Liver (tissue), 9 donors: ENCODE measurements around the gene HARBI1. TPM values are rescaled to one million over a fixed set of nuclear protein-coding genes. Genes with fewer than 3 reads are reported as not detected.

Experiments
- DNase-seq: peaks from one replicate; pipeline ENCODE4 v3.0.0-alpha.2; 2017; ENCODE audit warnings: low spot score
- H3K27ac ChIP-seq, 2 donors: one replicate each; pipeline ENCODE4 v1.7.0; 2013; ENCODE audit warnings: inconsistent platforms in 2 of 2, low read length in 2 of 2, control low read depth in 1 of 2, low read depth in 1 of 2, mild to moderate bottlenecking in 1 of 2
- H3K27me3 ChIP-seq, 4 donors: one replicate each; pipeline versions ENCODE4 v1.6.1 to v1.7.0; 2013; ENCODE audit warnings: low read length in 3 of 4, inconsistent platforms in 1 of 4, mild to moderate bottlenecking in 1 of 4, moderate library complexity in 1 of 4; ENCODE audit not compliant: control insufficient read depth in 4 of 4, insufficient read depth in 4 of 4
- H3K36me3 ChIP-seq, 4 donors: one replicate each; pipeline versions ENCODE4 v1.6.1 to v1.7.0; 2013; ENCODE audit warnings: low read length in 3 of 4, mild to moderate bottlenecking in 3 of 4, low read depth in 1 of 4, moderate library complexity in 1 of 4; ENCODE audit not compliant: control insufficient read depth in 4 of 4, insufficient read depth in 3 of 4
- H3K4me1 ChIP-seq, 4 donors: one replicate each; pipeline versions ENCODE4 v1.6.1 to v1.7.0; 2013; ENCODE audit warnings: low read length in 3 of 4, mild to moderate bottlenecking in 3 of 4, moderate library complexity in 1 of 4; ENCODE audit not compliant: control insufficient read depth in 4 of 4, insufficient read depth in 4 of 4
- H3K4me3 ChIP-seq, 3 donors: one replicate each; pipeline versions ENCODE4 v1.6.1 to v1.7.0; 2013; ENCODE audit warnings: low read length in 3 of 3, control low read depth in 1 of 3, low read depth in 1 of 3, mild to moderate bottlenecking in 1 of 3
- H3K9ac ChIP-seq, 2 donors: one replicate each; pipeline ENCODE4 v1.7.0; 2013; ENCODE audit warnings: low read length in 2 of 2, mild to moderate bottlenecking in 2 of 2, moderate library complexity in 2 of 2, control low read depth in 1 of 2, low read depth in 1 of 2
- H3K9me3 ChIP-seq, 4 donors: one replicate each; pipeline versions ENCODE4 v1.6.1 to v1.7.0; 2013; ENCODE audit warnings: low read length in 3 of 4; ENCODE audit not compliant: control insufficient read depth in 4 of 4
- ATF3 ChIP-seq: IDR thresholded peaks from 2 replicates; pipeline ENCODE4 v1.6.1; 2016; ENCODE audit warnings: antibody characterized with exemption
- EGR1 ChIP-seq, 2 donors: IDR thresholded peaks; 2 replicates each; pipeline ENCODE4 v1.6.1; 2016 to 2018; ENCODE audit warnings: antibody characterized with exemption in 2 of 2, low read depth in 2 of 2
- HNF4A ChIP-seq, 2 donors: conservative IDR thresholded peaks; 2 replicates each; pipeline ENCODE4 v1.6.1; 2016; ENCODE audit warnings: antibody characterized with exemption in 2 of 2, mild to moderate bottlenecking in 2 of 2
- HNF4G ChIP-seq: IDR thresholded peaks from 2 replicates; pipeline ENCODE4 v1.6.1; 2016; ENCODE audit warnings: antibody characterized with exemption
- RXRA ChIP-seq, 2 donors: IDR thresholded peaks; 2 replicates each; pipeline ENCODE4 v1.6.1; 2017 to 2018; ENCODE audit warnings: antibody characterized with exemption in 2 of 2, mild to moderate bottlenecking in 1 of 2
- WGBS: extraction: QIAGEN DNeasy Blood & Tissue Kit; methylation state at CpG from one replicate; pipeline ENCODE4 v1.1.7; 2013; 5-methylcytosine and 5-hydroxymethylcytosine counted together
- polyA plus RNA-seq, 2 donors: library from polyadenylated mRNA; stranded (reverse) in 1 of 2; unstranded in 1 of 2; fragments of 200-250 nt in 1 of 2; fragments of >200 nt in 1 of 2; fragmentation: Nextera tagmentation in 1 of 2; extraction: Ambion mirVana in 1 of 2; gene quantifications; one replicate each; pipeline versions ENCODE4 v1.2.1 to v1.2.3, GENCODE V29; 2013 to 2015
- total RNA-seq, 2 donors: library from RNA; depleted of rRNA; stranded (reverse); fragments of >200 nt; gene quantifications; one replicate each; pipeline ENCODE4 v1.2.3, GENCODE V29; 2014
- TF ChIP-seq, protein P1 (sequence below): IDR thresholded peaks from 2 replicates; pipeline ENCODE4 v1.6.1; 2016; ENCODE audit warnings: antibody characterized with exemption
- donor health status: healthy.
- donor health status: healthy.
- donor health status: healthy.
- donor health status: healthy.
- donor health status: healthy.

Gene HARBI1
- total and polyA plus RNA-seq, 4 donors, result 2.5 to 5.9 (median 3.3) TPM

- H3K27me3 ChIP-seq, result no peaks in the 10 kb centered on the region
- TF ChIP-seq HNF4A (conservative IDR thresholded peaks at IDR 0.05) (no peak), ATF3 (no peak), HNF4G (no peak), EGR1 (IDR thresholded peaks at IDR 0.05; ENCODE audit: low read depth in 2 of 2) (no peak), RXRA (IDR thresholded peaks at IDR 0.05) (no peak)
- TF ChIP-seq, protein P1, sequence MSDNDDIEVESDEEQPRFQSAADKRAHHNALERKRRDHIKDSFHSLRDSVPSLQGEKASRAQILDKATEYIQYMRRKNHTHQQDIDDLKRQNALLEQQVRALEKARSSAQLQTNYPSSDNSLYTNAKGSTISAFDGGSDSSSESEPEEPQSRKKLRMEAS, result no peak
- H3K36me3 ChIP-seq, result no peaks in the 10 kb centered on the region
- peak overlapping the region; percentile 65 to 70 for H3K27ac ChIP-seq
- no peaks in the 10 kb centered on the region for H3K9me3 ChIP-seq
- H3K4me3 ChIP-seq, result no peak overlapping the region
- H3K9ac ChIP-seq, result peak overlapping the region; percentile 38 to 47
- no peak for DNase-seq
- WGBS, result 0% methylated on average over 1 of the region's 1 CpG
- H3K4me1 ChIP-seq, result peaks cover 10 to 20% (median 16%) of the 10 kb centered on the region in 4 donors
Observed at GRCh38 chr11:46553814-46554212, 63.2 kb downstream of the HARBI1 start.

Other genes with a start within 250 kb of the HARBI1 start
- gene MDK, start 235.6 kb downstream of the HARBI1 start, total RNA-seq, result 10 to 100 TPM in 1 of 2 donors, 1 to 10 TPM in 1; 2.3 to 41.8 TPM
- gene MDK, start 235.6 kb downstream of the HARBI1 start, polyA plus RNA-seq, result 10 to 100 TPM in 1 of 2 donors, 1 to 10 TPM in 1; 9.3 to 17.8 TPM
- gene CHRM4, start 225.5 kb downstream of the HARBI1 start, total RNA-seq, result under 1 TPM; 0.08 to 0.09 TPM
- not detected for gene CHRM4, start 225.5 kb downstream of the HARBI1 start, polyA plus RNA-seq
- gene AMBRA1, start 23.2 kb downstream of the HARBI1 start, total RNA-seq, result 10 to 100 TPM; 19.9 to 25.7 TPM
- gene AMBRA1, start 23.2 kb downstream of the HARBI1 start, polyA plus RNA-seq, result 10 to 100 TPM in 1 of 2 donors, 1 to 10 TPM in 1; 3.7 to 10.2 TPM
- gene ATG13, start 326 bp upstream of the HARBI1 start, total RNA-seq, result 10 to 100 TPM; 44.6 to 49.9 TPM
- 10 to 100 TPM; 36.3 to 37.7 TPM for gene ATG13, start 326 bp upstream of the HARBI1 start, polyA plus RNA-seq
- gene ARHGAP1, start 83.4 kb upstream of the HARBI1 start, total RNA-seq, result 10 to 100 TPM; 10.9 to 21.9 TPM
- gene ARHGAP1, start 83.4 kb upstream of the HARBI1 start, polyA plus RNA-seq, result 10 to 100 TPM; 18.5 to 21.6 TPM
- 1 to 10 TPM; 3.4 to 8.4 TPM for gene ZNF408, start 83.8 kb upstream of the HARBI1 start, total RNA-seq
- 1 to 10 TPM; 4.8 to 6.3 TPM for gene ZNF408, start 83.8 kb upstream of the HARBI1 start, polyA plus RNA-seq
- gene F2, start 102.0 kb upstream of the HARBI1 start, total RNA-seq, result 1,000 to 10,000 TPM in 1 of 2 donors, 100 to 1,000 TPM in 1; 631 to 1,505 TPM
- 1,000 to 10,000 TPM; 1,126 to 1,337 TPM for gene F2, start 102.0 kb upstream of the HARBI1 start, polyA plus RNA-seq
- 10 to 100 TPM; 17.9 to 70.4 TPM for gene CKAP5, start 229.1 kb upstream of the HARBI1 start, total RNA-seq
- 10 to 100 TPM in 1 of 2 donors, 1 to 10 TPM in 1; 6.1 to 13.0 TPM for gene CKAP5, start 229.1 kb upstream of the HARBI1 start, polyA plus RNA-seq